Body of pancreas (tissue), 4 donors: ENCODE data around the gene ZNF160. TPM values are rescaled to one million over a fixed set of nuclear protein-coding genes. Genes with fewer than 3 reads are reported as not detected.
A peak's percentile ranks its signal among the peaks of the same experiment; 100 is the strongest.

Experiments
- ATAC-seq: fragments of 150-250 bp; one replicate; pipeline ENCODE4 v1.9.1; 2016
- DNase-seq, 4 donors: peaks; one replicate each; pipeline ENCODE4 v3.0.0-alpha.2; 2019
- H3K27ac ChIP-seq, 4 donors: fragments of 200-600 bp; sonication (generic); 1 replicate in 3 of 4; 2 replicates in 1 of 4; pipeline versions ENCODE4 v1.5.1 to v1.6.1; 2016 to 2019; ENCODE audit warnings: mild to moderate bottlenecking in 1 of 4, mixed read lengths in 1 of 4, moderate library complexity in 1 of 4
- H3K27me3 ChIP-seq, 2 donors: fragments of 200-600 bp; sonication (generic); one replicate each; pipeline ENCODE4 v1.6.0; 2016; ENCODE audit warnings: mild to moderate bottlenecking in 1 of 2
- H3K36me3 ChIP-seq, 2 donors: fragments of 200-600 bp; sonication (generic); replicated peaks in 1 of 2; 2 replicates each; pipeline ENCODE4 v1.5.1; 2016; ENCODE audit warnings: low read depth in 2 of 2; ENCODE audit not compliant: insufficient read depth in 1 of 2
- H3K4me1 ChIP-seq: fragments of 200-600 bp; sonication (generic); one replicate; pipeline ENCODE4 v1.6.0; 2016
- H3K4me3 ChIP-seq, 2 donors: fragments of 200-600 bp; sonication (generic); 1 replicate in 1 of 2; 2 replicates in 1 of 2; pipeline ENCODE4 v1.5.1; 2016 to 2019
- H3K9me3 ChIP-seq, 3 donors: fragments of 200-600 bp; sonication (generic); 1 replicate in 2 of 3; 2 replicates in 1 of 3; pipeline ENCODE4 v1.5.1; 2016
- CTCF ChIP-seq, 7 experiments: fragments of 450-650 bp in 4 of 7; fragments of 200-600 bp in 3 of 7; sonication (generic) in 3 of 7; IDR thresholded peaks; one replicate each; pipeline ENCODE4 v1.5.1; 2016 to 2019; ENCODE audit warnings: antibody characterized with exemption in 7 of 7
- POLR2A ChIP-seq, 3 donors: fragments of 450-650 bp; IDR thresholded peaks; one replicate each; pipeline ENCODE4 v1.6.1; 2016; ENCODE audit warnings: antibody characterized with exemption in 3 of 3, mild to moderate bottlenecking in 2 of 3
- WGBS, 2 donors: methylation state at CpG; one replicate each; pipeline ENCODE4 v1.1.5; 2017; 5-methylcytosine and 5-hydroxymethylcytosine counted together
- intact Hi-C: fragments of 100-400 bp; cut with DNase I; formaldehyde crosslinking; loops from one replicate; pipeline ENCODE4 v1.15.1; 2023
- total RNA-seq, 2 donors: library from RNA; depleted of rRNA; stranded (reverse); fragments of >200 nt; gene quantifications; one replicate each; pipeline ENCODE4 v1.1.0, GENCODE V29; 2016

ZNF160 gene
- total RNA-seq, 2 donors from 2014 or later, result 16.6 to 32.3 TPM

- WGBS, 2 donors, result 94 to 96% methylated on average over 4 of the region's 4 CpGs
- Histone ChIP-seq H3K4me1 (no peaks in the 10 kb centered on the region), H3K4me3 (no peak overlapping the region), H3K27me3 (no peaks in the 10 kb centered on the region), H3K27ac (no peak overlapping the region), H3K9me3 (peaks cover 0 to 48% (median 2%) of the 10 kb centered on the region in 3 donors), H3K36me3 (peaks cover 18 to 30% of the 10 kb centered on the region in 2 donors)
- no peak for ATAC-seq
- TF ChIP-seq POLR2A (IDR thresholded peaks at IDR 0.05) (no peak), CTCF (IDR thresholded peaks at IDR 0.05) (no peak)
- no peak for DNase-seq
- intact Hi-C loops, result no loop called here
Observed at GRCh38 chr19:53068199-53068598, 35.0 kb downstream of the ZNF160 start.

- intact Hi-C loops, result no loop called here
- Histone ChIP-seq H3K4me3 (no peak overlapping the region), H3K4me1 (no peaks in the 10 kb centered on the region), H3K27ac (peak overlapping the region in 1 of 4 donors; percentile 41), H3K27me3 (no peaks in the 10 kb centered on the region), H3K36me3 (no peaks in the 10 kb centered on the region), H3K9me3 (peaks cover 0 to 2% (median 0%) of the 10 kb centered on the region in 3 donors)
- TF ChIP-seq POLR2A (IDR thresholded peaks at IDR 0.05) (peak in 2 of 3 donors; percentile 20 to 29), CTCF (IDR thresholded peaks at IDR 0.05) (no peak)
- 2 to 3% methylated on average over 35 to 59 of the region's 59 CpGs for WGBS, 2 donors
- peak; percentile 50 to 62 (median 54) for DNase-seq
- peak; percentile 79 for ATAC-seq
Observed at GRCh38 chr19:53057904-53058580, 45.2 kb downstream of the ZNF160 start.

- Histone ChIP-seq H3K36me3 (no peaks in the 10 kb centered on the region), H3K4me3 (no peak overlapping the region), H3K27me3 (no peaks in the 10 kb centered on the region), H3K27ac (no peak overlapping the region), H3K9me3 (no peaks in the 10 kb centered on the region), H3K4me1 (no peaks in the 10 kb centered on the region)
- ATAC-seq (no peak), DNase-seq (no peak)
- intact Hi-C loops, result no loop called here
- TF ChIP-seq POLR2A (IDR thresholded peaks at IDR 0.05) (no peak), CTCF (IDR thresholded peaks at IDR 0.05) (no peak)
- WGBS, 2 donors, result 7 to 13% methylated on average over 2 of the region's 2 CpGs
Observed at GRCh38 chr19:53055117-53055516, 48.1 kb downstream of the ZNF160 start.

- H3K9me3 ChIP-seq, result peaks cover 0 to 17% (median 0%) of the 10 kb centered on the region in 3 donors
- intact Hi-C loops, result no loop called here
- H3K27me3 ChIP-seq, result no peaks in the 10 kb centered on the region
- no peak for DNase-seq
- H3K4me1 ChIP-seq, result no peaks in the 10 kb centered on the region
- H3K4me3 ChIP-seq, result no peak overlapping the region
- no peaks in the 10 kb centered on the region for H3K36me3 ChIP-seq
- H3K27ac ChIP-seq, result no peak overlapping the region
- ATAC-seq, result no peak
- no peak for TF ChIP-seq CTCF (IDR thresholded peaks at IDR 0.05)
- no peak for TF ChIP-seq POLR2A (IDR thresholded peaks at IDR 0.05)
- WGBS, 2 donors, result 63 to 64% methylated on average over 2 of the region's 2 CpGs
Observed at GRCh38 chr19:53047379-53047778, 55.8 kb downstream of the ZNF160 start.

- intact Hi-C loops, result no loop called here
- 70 to 73% methylated on average over 16 of the region's 16 CpGs for WGBS, 2 donors
- H3K9me3 ChIP-seq, result peaks cover 0 to 17% (median 0%) of the 10 kb centered on the region in 3 donors
Observed at GRCh38 chr19:53045536-53045935, 57.7 kb downstream of the ZNF160 start.

More at GRCh38 chr19:53045536-53045935, 57.7 kb downstream of the ZNF160 start:
- no peak for TF ChIP-seq POLR2A (IDR thresholded peaks at IDR 0.05)
- no peak for TF ChIP-seq CTCF (IDR thresholded peaks at IDR 0.05)
- Histone ChIP-seq H3K4me3 (no peak overlapping the region), H3K27ac (no peak overlapping the region), H3K36me3 (no peaks in the 10 kb centered on the region), H3K4me1 (no peaks in the 10 kb centered on the region), H3K27me3 (no peaks in the 10 kb centered on the region)
- ATAC-seq, result no peak
- no peak for DNase-seq
